IMR-90 (cell line): Measurements from ENCODE around the gene CEACAM1. TPM values are rescaled to one million over a fixed set of nuclear protein-coding genes. Genes with fewer than 3 reads are reported as not detected.

Source experiments
- ATAC-seq: fragments of 200-7000 bp; cut with Tn5 transposase; 2 replicates; pipeline ENCODE4 v1.9.1; 2020; ENCODE audit warnings: low read depth, mild to moderate bottlenecking, moderate library complexity
- BruUV-seq: library from RNA; stranded (reverse); fragments of 400-500 nt; replicated peaks from 2 replicates; lab custom pipeline; 2021; lab: Mats Ljungman, UMichigan
- CTCF ChIA-PET: fragments of 300-600 bp; formaldehyde crosslinking; extraction: SDS; loops from one replicate; lab custom pipeline; 2021; ENCODE audit warnings: antibody characterized with exemption; lab: Yijun Ruan, JAX
- POLR2A ChIA-PET: fragments of 300-600 bp; sonication (Branson Sonifier 250); formaldehyde crosslinking; loops from one replicate; lab custom pipeline; 2022; ENCODE audit warnings: antibody characterized with exemption; ENCODE audit not compliant: unreplicated experiment; lab: Charles Lee
- DNase-seq: peaks from one replicate; pipeline ENCODE4 v3.0.0; 2013
- H2AFZ ChIP-seq: replicated peaks from 2 replicates; pipeline ENCODE3; 2013; ENCODE audit warnings: low read length, mild to moderate bottlenecking; ENCODE audit not compliant: poor library complexity
- H2AK5ac ChIP-seq: 2 replicates; pipeline ENCODE4 v1.6.1; 2013; ENCODE audit warnings: low read depth, low read length, inconsistent platforms
- H2AK9ac ChIP-seq: replicated peaks from 2 replicates; pipeline ENCODE3; 2013; ENCODE audit warnings: mild to moderate bottlenecking, low read depth, low read length, moderate library complexity; ENCODE audit not compliant: poor library complexity
- H2BK120ac ChIP-seq: 2 replicates; pipeline ENCODE4 v1.6.1; 2013; ENCODE audit warnings: low read depth, low read length, inconsistent platforms
- H2BK15ac ChIP-seq: 3 replicates; pipeline ENCODE4 v1.6.1; 2013; ENCODE audit warnings: low read depth, low read length, inconsistent platforms
- H2BK20ac ChIP-seq: 2 replicates; pipeline ENCODE4 v1.6.1; 2013; ENCODE audit warnings: low read depth, mild to moderate bottlenecking, inconsistent platforms, low read length, moderate library complexity
- H2BK5ac ChIP-seq: 2 replicates; pipeline ENCODE4 v1.6.1; 2013; ENCODE audit warnings: mild to moderate bottlenecking, low read depth, low read length, inconsistent platforms; ENCODE audit not compliant: poor library complexity, severe bottlenecking
- H3K14ac ChIP-seq: replicated peaks from 2 replicates; pipeline ENCODE4 v1.6.1; 2013; ENCODE audit warnings: low read depth, low read length, inconsistent platforms
- H3K18ac ChIP-seq: 2 replicates; pipeline ENCODE4 v1.6.1; 2013; ENCODE audit warnings: low read depth, low read length, control low read depth
- H3K23ac ChIP-seq: 2 replicates; pipeline ENCODE4 v1.6.1; 2013; ENCODE audit warnings: low read depth, low read length, inconsistent platforms
- H3K27ac ChIP-seq: 2 replicates; pipeline ENCODE4 v1.5.1; 2013; ENCODE audit warnings: mild to moderate bottlenecking, control low read depth, low read length; ENCODE audit not compliant: insufficient read depth
- H3K27me3 ChIP-seq: 2 replicates; pipeline ENCODE4 v1.6.1; 2013; ENCODE audit warnings: low read length; ENCODE audit not compliant: control insufficient read depth, insufficient read depth
- H3K36me3 ChIP-seq: 2 replicates; pipeline ENCODE4 v1.6.1; 2013; ENCODE audit warnings: low read length, mixed read lengths; ENCODE audit not compliant: control insufficient read depth, insufficient read depth
- H3K4ac ChIP-seq: 2 replicates; pipeline ENCODE4 v1.6.1; 2013; ENCODE audit warnings: low read depth, low read length, inconsistent platforms
- H3K4me1 ChIP-seq: 2 replicates; pipeline ENCODE4 v1.6.1; 2013; ENCODE audit warnings: low read length, mixed read lengths; ENCODE audit not compliant: control insufficient read depth, insufficient read depth
- H3K4me2 ChIP-seq: 2 replicates; pipeline ENCODE4 v1.6.1; 2013; ENCODE audit warnings: low read depth, mild to moderate bottlenecking, control low read depth, low read length, moderate library complexity
- H3K4me3 ChIP-seq: 2 replicates; pipeline ENCODE4 v1.5.1; 2013; ENCODE audit warnings: low read depth, mild to moderate bottlenecking, control low read depth, low read length, moderate library complexity; ENCODE audit not compliant: insufficient read depth
- H3K56ac ChIP-seq: 2 replicates; pipeline ENCODE4 v1.6.1; 2013; ENCODE audit warnings: low read length, inconsistent platforms; ENCODE audit not compliant: insufficient read depth; ENCODE audit errors: extremely low read depth
- H3K79me1 ChIP-seq, 2 experiments: 2 replicates each; pipeline ENCODE4 v1.6.1; 2013; ENCODE audit warnings: low read length in 2 of 2, inconsistent platforms in 1 of 2, low read depth in 1 of 2
- H3K9ac ChIP-seq: 2 replicates; pipeline ENCODE4 v1.6.1; 2013; ENCODE audit warnings: low read depth, low read length, control low read depth
- H3K9me1 ChIP-seq: 2 replicates; pipeline ENCODE4 v1.6.1; 2013; ENCODE audit warnings: low read length, inconsistent platforms; ENCODE audit not compliant: insufficient read depth
- H3K9me3 ChIP-seq: 2 replicates; pipeline ENCODE4 v1.6.1; 2013; ENCODE audit warnings: low read length; ENCODE audit not compliant: control insufficient read depth, insufficient read depth
- H4K20me1 ChIP-seq: 2 replicates; pipeline ENCODE4 v1.6.1; 2013; ENCODE audit warnings: low read length, inconsistent platforms; ENCODE audit not compliant: insufficient read depth
- H4K5ac ChIP-seq: 2 replicates; pipeline ENCODE4 v1.6.1; 2013; ENCODE audit warnings: mild to moderate bottlenecking, low read depth, low read length, control low read depth
- H4K8ac ChIP-seq, 2 experiments: 2 replicates each; pipeline ENCODE4 v1.6.1; 2013; ENCODE audit warnings: low read depth in 2 of 2, low read length in 2 of 2, control low read depth in 1 of 2, inconsistent platforms in 1 of 2
- H4K91ac ChIP-seq: 2 replicates; pipeline ENCODE4 v1.6.1; 2013; ENCODE audit warnings: low read depth, low read length, inconsistent platforms; ENCODE audit not compliant: insufficient read depth
- BHLHE40 ChIP-seq: fragments of 150-350 bp; IDR thresholded peaks from 2 replicates; pipeline ENCODE4 v1.6.1; 2016; ENCODE audit warnings: mild to moderate bottlenecking, low read depth, low read length
- CEBPB ChIP-seq: IDR thresholded peaks from 2 replicates; pipeline ENCODE4 v1.6.1; 2012; ENCODE audit warnings: low read depth, low read length, improper control_type of control experiment
- ELK1 ChIP-seq: fragments of 150-350 bp; IDR thresholded peaks from 2 replicates; pipeline ENCODE4 v1.6.1; 2016; ENCODE audit warnings: low read depth, mild to moderate bottlenecking, low read length, moderate library complexity, borderline replicate concordance
- FOS ChIP-seq: fragments of 150-350 bp; IDR thresholded peaks from 2 replicates; pipeline ENCODE4 v1.6.1; 2016; ENCODE audit warnings: low read depth, low read length
- MAFK ChIP-seq: IDR thresholded peaks from 2 replicates; pipeline ENCODE4 v1.6.1; 2012; ENCODE audit warnings: low read depth, low read length, improper control_type of control experiment
- MAZ ChIP-seq: IDR thresholded peaks from 2 replicates; pipeline ENCODE4 v1.6.1; 2012; ENCODE audit warnings: low read depth, mild to moderate bottlenecking, low read length, improper control_type of control experiment, moderate library complexity, borderline replicate concordance
- MXI1 ChIP-seq: IDR thresholded peaks from 2 replicates; pipeline ENCODE4 v1.6.1; 2012; ENCODE audit warnings: low read depth, mild to moderate bottlenecking, low read length, moderate library complexity, borderline replicate concordance
- NFE2L2 ChIP-seq: fragments of 150-350 bp; IDR thresholded peaks from 2 replicates; pipeline ENCODE4 v1.6.1; 2016; ENCODE audit warnings: low read depth, mild to moderate bottlenecking, low read length
- POLR2A ChIP-seq: IDR thresholded peaks from 2 replicates; pipeline ENCODE4 v1.6.1; 2012; ENCODE audit warnings: mild to moderate bottlenecking, low read depth, low read length
- RAD21 ChIP-seq: IDR thresholded peaks from 2 replicates; pipeline ENCODE4 v1.6.1; 2012; ENCODE audit warnings: low read length, improper control_type of control experiment
- RFX5 ChIP-seq: IDR thresholded peaks from 2 replicates; pipeline ENCODE4 v1.8.0; 2012; ENCODE audit warnings: low read depth, mild to moderate bottlenecking, low read length, moderate library complexity
- WGBS, 2 experiments: methylation state at CpG; one replicate each; pipeline versions ENCODE4 v1.1.5 to v1.1.7; 2013; ENCODE audit warnings: missing lambda C conversion rate in 2 of 2; ENCODE audit not compliant: insufficient read length in 1 of 2; ENCODE audit errors: extremely low coverage in 2 of 2; 5-methylcytosine and 5-hydroxymethylcytosine counted together
- dilution Hi-C: fragments of 300-500 bp; cut with HindIII; formaldehyde crosslinking; loops from one replicate; pipeline ENCODE4 v1.14.3; 2018; ENCODE audit warnings: low sequenced_read_pairs; ENCODE audit not compliant: unreplicated experiment
- in situ Hi-C: fragments of 300-500 bp; cut with MboI; formaldehyde crosslinking; loops from 3 replicates; pipeline ENCODE4 v1.14.3; 2019; ENCODE audit warnings: low sequenced_read_pairs, inconsistent platforms, mixed read lengths
- intact Hi-C: fragments of 100-400 bp; cut with micrococcal nuclease; formaldehyde crosslinking; loops from 2 replicates; pipeline ENCODE4 v1.10.0; 2022
- polyA plus RNA-seq, 3 experiments: library from polyadenylated mRNA; depleted of rRNA; stranded (reverse); fragments of >200 nt; gene quantifications; 2 replicates each; pipeline ENCODE4 v1.2.3, GENCODE V29; 2012; ENCODE audit warnings: low replicate concordance in 1 of 3
- total RNA-seq: library from RNA; depleted of rRNA; stranded (reverse); fragments of >200 nt; gene quantifications from 2 replicates; pipeline ENCODE4 v1.2.3, GENCODE V29; 2012
- TF ChIP-seq, protein P1 (sequence below): conservative IDR thresholded peaks from 2 replicates; pipeline ENCODE4 v1.5.1; 2012; ENCODE audit warnings: mild to moderate bottlenecking, low read depth, low read length, improper control_type of control experiment
- TF ChIP-seq, protein P2 (sequence below): fragments of 150-350 bp; IDR thresholded peaks from 2 replicates; pipeline ENCODE4 v1.6.1; 2017; ENCODE audit warnings: mild to moderate bottlenecking, antibody characterized with exemption, low read length, low read depth

The CEACAM1 gene
- total and polyA plus RNA-seq, 2 of the 4 experiments (the other 2 are of a cell fraction), result not detected

GRCh38 chr19:42477933-42478332 is 50.3 kb downstream of the CEACAM1 start:
- H4K8ac ChIP-seq, result no peak overlapping the region
- TF ChIP-seq RFX5 (no peak), NFE2L2 (no peak), FOS (no peak), CEBPB (no peak), RAD21 (no peak), MAFK (no peak), MAZ (no peak), BHLHE40 (no peak), POLR2A (no peak), ELK1 (no peak), MXI1 (no peak)
- TF ChIP-seq, protein P1, sequence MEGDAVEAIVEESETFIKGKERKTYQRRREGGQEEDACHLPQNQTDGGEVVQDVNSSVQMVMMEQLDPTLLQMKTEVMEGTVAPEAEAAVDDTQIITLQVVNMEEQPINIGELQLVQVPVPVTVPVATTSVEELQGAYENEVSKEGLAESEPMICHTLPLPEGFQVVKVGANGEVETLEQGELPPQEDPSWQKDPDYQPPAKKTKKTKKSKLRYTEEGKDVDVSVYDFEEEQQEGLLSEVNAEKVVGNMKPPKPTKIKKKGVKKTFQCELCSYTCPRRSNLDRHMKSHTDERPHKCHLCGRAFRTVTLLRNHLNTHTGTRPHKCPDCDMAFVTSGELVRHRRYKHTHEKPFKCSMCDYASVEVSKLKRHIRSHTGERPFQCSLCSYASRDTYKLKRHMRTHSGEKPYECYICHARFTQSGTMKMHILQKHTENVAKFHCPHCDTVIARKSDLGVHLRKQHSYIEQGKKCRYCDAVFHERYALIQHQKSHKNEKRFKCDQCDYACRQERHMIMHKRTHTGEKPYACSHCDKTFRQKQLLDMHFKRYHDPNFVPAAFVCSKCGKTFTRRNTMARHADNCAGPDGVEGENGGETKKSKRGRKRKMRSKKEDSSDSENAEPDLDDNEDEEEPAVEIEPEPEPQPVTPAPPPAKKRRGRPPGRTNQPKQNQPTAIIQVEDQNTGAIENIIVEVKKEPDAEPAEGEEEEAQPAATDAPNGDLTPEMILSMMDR, result no peak
- TF ChIP-seq, protein P2, sequence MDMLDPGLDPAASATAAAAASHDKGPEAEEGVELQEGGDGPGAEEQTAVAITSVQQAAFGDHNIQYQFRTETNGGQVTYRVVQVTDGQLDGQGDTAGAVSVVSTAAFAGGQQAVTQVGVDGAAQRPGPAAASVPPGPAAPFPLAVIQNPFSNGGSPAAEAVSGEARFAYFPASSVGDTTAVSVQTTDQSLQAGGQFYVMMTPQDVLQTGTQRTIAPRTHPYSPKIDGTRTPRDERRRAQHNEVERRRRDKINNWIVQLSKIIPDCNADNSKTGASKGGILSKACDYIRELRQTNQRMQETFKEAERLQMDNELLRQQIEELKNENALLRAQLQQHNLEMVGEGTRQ, result no peak
- H3K27me3 ChIP-seq, result peaks cover 8% of the 10 kb centered on the region
- POLR2A ChIA-PET, result no interaction called here
- H4K91ac ChIP-seq, result no peak overlapping the region
- H2BK20ac ChIP-seq, result no peak overlapping the region
- H2AK9ac ChIP-seq, result no peak overlapping the region
- no peak overlapping the region for H3K9ac ChIP-seq
- H3K4me3 ChIP-seq, result no peak overlapping the region
- H2BK5ac ChIP-seq, result no peak overlapping the region
- H3K4ac ChIP-seq, result no peak overlapping the region
- no peak overlapping the region for H2BK120ac ChIP-seq
- H3K36me3 ChIP-seq, result no peaks in the 10 kb centered on the region
- H3K14ac ChIP-seq, result no peak overlapping the region
- no peak overlapping the region for H3K4me2 ChIP-seq
- no CpG with 5 or more reads among the region's 2 CpGs for WGBS, 2 experiments
- CTCF ChIA-PET, result no interaction called here
- no peak overlapping the region for H3K23ac ChIP-seq
- intact Hi-C loops, result no loop called here
- BruUV-seq, result no TSS peak
- DNase-seq, result no peak
- no peaks in the 10 kb centered on the region for H3K79me1 ChIP-seq
- no peak overlapping the region for H4K5ac ChIP-seq
- no peak for ATAC-seq
- no peaks in the 10 kb centered on the region for H4K20me1 ChIP-seq
- H3K56ac ChIP-seq, result no peak overlapping the region
- H3K9me3 ChIP-seq, result no peaks in the 10 kb centered on the region
- H2AFZ ChIP-seq, result no peak overlapping the region
- in situ Hi-C loops, result no loop called here
- H3K27ac ChIP-seq, result no peak overlapping the region
- no peak overlapping the region for H2AK5ac ChIP-seq
- H3K9me1 ChIP-seq, result no peaks in the 10 kb centered on the region; the same call in 1 of the 2 replicates
- dilution Hi-C loops, result no loop called here
- H3K4me1 ChIP-seq, result no peaks in the 10 kb centered on the region
- no peak overlapping the region for H3K18ac ChIP-seq
- no peak overlapping the region for H2BK15ac ChIP-seq
